B cell (primary cell): ENCODE data around the gene ABCA7. TPM values are rescaled to one million over a fixed set of nuclear protein-coding genes. Genes with fewer than 3 reads are reported as not detected.
A peak's percentile ranks its signal among the peaks of the same experiment; 100 is the strongest.

ENCODE experiments used
- ATAC-seq: fragments of 200-7000 bp; cut with Tn5 transposase; one replicate; pipeline ENCODE4 v1.10.0; 2021; ENCODE audit warnings: low read depth, mild to moderate bottlenecking, moderate number of reproducible peaks, moderate library complexity
- CTCF ChIA-PET: fragments of 350-600 bp; sonication (Branson Sonifier 250); formaldehyde crosslinking; loops from one replicate; lab custom pipeline; 2021; ENCODE audit warnings: antibody characterized with exemption, inconsistent platforms; lab: Charles Lee
- POLR2A ChIA-PET: fragments of 350-600 bp; sonication (Branson Sonifier 250); formaldehyde crosslinking; loops from one replicate; lab custom pipeline; 2021; ENCODE audit warnings: antibody characterized with exemption; lab: Charles Lee
- DNase-seq: peaks from one replicate; pipeline ENCODE4 v3.0.0; 2013
- H2AFZ ChIP-seq: 2 replicates; pipeline ENCODE4 v1.6.1; 2012; ENCODE audit warnings: mild to moderate bottlenecking, low read depth, low read length; ENCODE audit not compliant: insufficient read depth, poor library complexity, severe bottlenecking
- H3K27ac ChIP-seq, 2 donors: 1 replicate in 1 of 2; 2 replicates in 1 of 2; pipeline ENCODE4 v1.5.1; 2012 to 2013; ENCODE audit warnings: low read length in 2 of 2, mild to moderate bottlenecking in 2 of 2, moderate library complexity in 1 of 2
- H3K27me3 ChIP-seq, 4 experiments: fragments of 200-600 bp in 1 of 4; sonication (generic) in 1 of 4; replicated peaks in 1 of 4; 1 replicate in 2 of 4; 2 replicates in 2 of 4; pipeline versions ENCODE4 v1.6.1 to v1.7.0; 2013 to 2016; ENCODE audit warnings: low read length in 3 of 4, mild to moderate bottlenecking in 2 of 4, mixed read lengths in 1 of 4, moderate library complexity in 1 of 4; ENCODE audit not compliant: insufficient read depth in 4 of 4, control insufficient read depth in 3 of 4; ENCODE audit errors: control extremely low read depth in 1 of 4
- H3K36me3 ChIP-seq, 2 experiments: replicated peaks in 1 of 2; 1 replicate in 1 of 2; 2 replicates in 1 of 2; pipeline versions ENCODE4 v1.6.1 to v1.7.1; 2013; ENCODE audit warnings: low read length in 1 of 2; ENCODE audit not compliant: insufficient read depth in 2 of 2, control insufficient read depth in 1 of 2; ENCODE audit errors: control extremely low read depth in 1 of 2, extremely low read depth in 1 of 2
- H3K4me1 ChIP-seq, 2 donors: fragments of 200-600 bp in 1 of 2; sonication (generic) in 1 of 2; 1 replicate in 1 of 2; 2 replicates in 1 of 2; pipeline versions ENCODE4 v1.5.1 to v1.6.1; 2013 to 2017; ENCODE audit warnings: low read length in 2 of 2; ENCODE audit not compliant: control insufficient read depth in 2 of 2, insufficient read depth in 2 of 2
- H3K4me2 ChIP-seq: replicated peaks from 2 replicates; pipeline ENCODE3; 2012; ENCODE audit warnings: mild to moderate bottlenecking, low read depth, low read length; ENCODE audit not compliant: poor library complexity, severe bottlenecking
- H3K4me3 ChIP-seq, 5 experiments: fragments of 200-600 bp in 1 of 5; sonication (generic) in 1 of 5; 1 replicate in 3 of 5; 2 replicates in 2 of 5; pipeline versions ENCODE4 v1.5.1 to v1.7.0; 2011 to 2016; ENCODE audit warnings: low read length in 4 of 5, mild to moderate bottlenecking in 4 of 5, low read depth in 2 of 5, control low read depth in 1 of 5, moderate library complexity in 1 of 5; ENCODE audit not compliant: insufficient read depth in 1 of 5; ENCODE audit errors: control extremely low read depth in 1 of 5, extremely low read depth in 1 of 5
- H3K79me2 ChIP-seq: fragments of 200-600 bp; sonication (generic); one replicate; pipeline ENCODE4 v1.6.0; 2016; ENCODE audit warnings: low read length; ENCODE audit not compliant: control insufficient read depth, insufficient read depth
- H3K9ac ChIP-seq: fragments of 200-600 bp; sonication (generic); 2 replicates; pipeline ENCODE4 v1.6.1; 2017; ENCODE audit warnings: mild to moderate bottlenecking, low read length, moderate library complexity
- H3K9me3 ChIP-seq, 3 donors: one replicate each; pipeline versions ENCODE4 v1.6.1 to v1.7.1; 2013; ENCODE audit warnings: low read length in 2 of 3; ENCODE audit not compliant: control insufficient read depth in 2 of 3, insufficient read depth in 1 of 3; ENCODE audit errors: control extremely low read depth in 1 of 3
- H4K20me1 ChIP-seq: 2 replicates; pipeline ENCODE4 v1.6.0; 2012; ENCODE audit warnings: mild to moderate bottlenecking, low read length; ENCODE audit not compliant: insufficient read depth, control insufficient read depth, poor library complexity, severe bottlenecking
- H3K27ac Mint-ChIP-seq: one replicate; pipeline ENCODE4 v1.8.0; 2021; ENCODE audit warnings: mixed read lengths
- H3K27me3 Mint-ChIP-seq: one replicate; pipeline ENCODE4 v1.8.0; 2021; ENCODE audit warnings: mixed read lengths
- H3K4me1 Mint-ChIP-seq: one replicate; pipeline ENCODE4 v1.8.0; 2021; ENCODE audit warnings: mixed read lengths
- H3K4me3 Mint-ChIP-seq: one replicate; pipeline ENCODE4 v1.8.0; 2021; ENCODE audit warnings: mixed read lengths
- H3K9me3 Mint-ChIP-seq: one replicate; pipeline ENCODE4 v1.8.0; 2022; ENCODE audit warnings: mixed read lengths; ENCODE audit not compliant: insufficient read depth
- CTCF ChIP-seq: fragments of 200-600 bp; IDR thresholded peaks from one replicate; pipeline ENCODE4 v1.8.0; 2022; ENCODE audit warnings: antibody characterized with exemption, mild to moderate bottlenecking
- EZH2 ChIP-seq: IDR thresholded peaks from 2 replicates; pipeline ENCODE4 v1.6.1; 2012; ENCODE audit warnings: borderline replicate concordance, low read depth, mild to moderate bottlenecking, moderate library complexity, low read length; ENCODE audit not compliant: insufficient read depth, poor library complexity, severe bottlenecking
- WGBS: methylation state at CpG from one replicate; pipeline ENCODE4 v1.1.5; 2013; ENCODE audit warnings: missing lambda C conversion rate; ENCODE audit not compliant: insufficient coverage; 5-methylcytosine and 5-hydroxymethylcytosine counted together
- intact Hi-C: fragments of 100-400 bp; cut with micrococcal nuclease; formaldehyde crosslinking; loops from one replicate; pipeline ENCODE4 v1.10.0; 2022
- polyA plus RNA-seq: library from polyadenylated mRNA; depleted of rRNA; stranded (reverse); fragments of >200 nt; gene quantifications from 2 replicates; pipeline ENCODE4 v1.2.3, GENCODE V29; 2012
- total RNA-seq, 2 donors: library from RNA; stranded (reverse); fragments of 120-200 nt in 1 of 2; gene quantifications; 1 replicate in 1 of 2; 2 replicates in 1 of 2; pipeline versions ENCODE4 v1.2.3 to v1.2.4, GENCODE V29; 2013 to 2022

The ABCA7 gene
- total and polyA plus RNA-seq, 2 donors (not counting 1 experiment from before 2014, with no cell fraction given): 192 to 281 TPM

DNA sequence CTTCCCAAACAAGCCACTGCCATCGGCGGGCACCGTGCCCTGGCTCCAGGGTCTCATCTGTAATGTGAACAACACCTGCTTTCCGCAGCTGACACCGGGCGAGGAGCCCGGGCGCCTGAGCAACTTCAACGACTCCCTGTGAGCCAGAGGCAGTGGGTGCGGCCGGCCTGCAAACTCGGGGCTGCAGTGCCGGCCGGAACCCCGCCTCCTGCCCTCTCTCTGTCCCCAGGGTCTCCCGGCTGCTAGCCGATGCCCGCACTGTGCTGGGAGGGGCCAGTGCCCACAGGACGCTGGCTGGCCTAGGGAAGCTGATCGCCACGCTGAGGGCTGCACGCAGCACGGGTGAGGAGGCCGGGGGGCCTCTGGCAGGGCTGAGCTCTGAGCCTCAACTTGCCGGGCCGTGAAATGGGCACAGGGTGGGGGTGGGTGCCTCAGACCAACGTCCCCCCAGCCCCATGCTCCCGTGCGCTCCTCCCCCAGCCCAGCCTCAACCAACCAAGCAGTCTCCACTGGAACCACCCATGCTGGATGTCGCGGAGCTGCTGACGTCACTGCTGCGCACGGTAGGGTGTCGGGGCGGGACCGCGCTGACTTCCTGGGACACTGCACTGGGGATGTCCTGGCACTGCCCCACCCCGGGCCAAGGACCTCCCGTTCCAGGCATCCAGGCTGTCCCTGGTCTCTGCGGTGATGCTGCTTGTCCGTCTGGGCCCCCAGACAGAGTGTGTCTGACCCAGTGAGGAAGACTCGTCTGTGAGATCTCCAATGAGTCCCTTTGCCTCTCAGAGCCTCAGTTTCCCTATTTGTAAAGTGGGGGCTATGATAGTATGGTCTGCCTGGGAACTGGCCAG is 2.2 kb downstream of the ABCA7 start:
- no peaks in the 10 kb centered on the region for H3K27me3 Mint-ChIP-seq
- H3K4me3 ChIP-seq: peak overlapping the region in 1 of 5 experiments; percentile 75

More for the DNA sequence above, 2.2 kb downstream of the ABCA7 start:
- peaks cover 0 to 49% of the 10 kb centered on the region in 2 experiments for H3K36me3 ChIP-seq
- H3K79me2 ChIP-seq: peaks cover 53% of the 10 kb centered on the region
- peak overlapping the region; percentile 19 for H3K4me3 Mint-ChIP-seq
- no peaks in the 10 kb centered on the region for H3K9me3 Mint-ChIP-seq
- H3K27ac Mint-ChIP-seq: no peak overlapping the region
- H3K9me3 ChIP-seq: peaks cover 0 to 4% (median 0%) of the 10 kb centered on the region in 3 donors
- peaks cover 65% of the 10 kb centered on the region for H4K20me1 ChIP-seq
- ChIA-PET CTCF (interaction anchor here (1.2 to 1.5 kb wide), 3 partner anchors 13 to 23 kb away, joined by 3 to 4 read pairs (median 4); no protein-coding TSS in a partner anchor), POLR2A (interaction anchor here (1.0 to 6.8 kb wide), 6 partner anchors 14 to 48 kb away, joined by 5 to 91 read pairs (median 8); partner anchors contain the start of genes CNN2 and RNU6-2)
- ATAC-seq (no peak), DNase-seq (no peak)
- no peak for TF ChIP-seq CTCF
- TF ChIP-seq EZH2: no peak
- H3K4me2 ChIP-seq: peak overlapping the region; percentile 92
- no peak overlapping the region for H2AFZ ChIP-seq
- H3K4me1 Mint-ChIP-seq: peaks cover 44% of the 10 kb centered on the region
- intact Hi-C loops: no loop called here
- H3K27ac ChIP-seq: no peak overlapping the region
- H3K4me1 ChIP-seq: peaks cover 31 to 57% of the 10 kb centered on the region in 2 donors
- no peak overlapping the region for H3K9ac ChIP-seq
- no peaks in the 10 kb centered on the region for H3K27me3 ChIP-seq
- WGBS: 94% methylated on average over 41 of the region's 43 CpGs
